ENCODE measurements around the gene MAPK6. TPM values are rescaled to one million over a fixed set of nuclear protein-coding genes. Genes with fewer than 3 reads are reported as not detected.

Gene MAPK6
- total and polyA plus RNA-seq, 2 of the 4 experiments (the other 2 are of a cell fraction): 22.6 to 60.6 TPM

DNA sequence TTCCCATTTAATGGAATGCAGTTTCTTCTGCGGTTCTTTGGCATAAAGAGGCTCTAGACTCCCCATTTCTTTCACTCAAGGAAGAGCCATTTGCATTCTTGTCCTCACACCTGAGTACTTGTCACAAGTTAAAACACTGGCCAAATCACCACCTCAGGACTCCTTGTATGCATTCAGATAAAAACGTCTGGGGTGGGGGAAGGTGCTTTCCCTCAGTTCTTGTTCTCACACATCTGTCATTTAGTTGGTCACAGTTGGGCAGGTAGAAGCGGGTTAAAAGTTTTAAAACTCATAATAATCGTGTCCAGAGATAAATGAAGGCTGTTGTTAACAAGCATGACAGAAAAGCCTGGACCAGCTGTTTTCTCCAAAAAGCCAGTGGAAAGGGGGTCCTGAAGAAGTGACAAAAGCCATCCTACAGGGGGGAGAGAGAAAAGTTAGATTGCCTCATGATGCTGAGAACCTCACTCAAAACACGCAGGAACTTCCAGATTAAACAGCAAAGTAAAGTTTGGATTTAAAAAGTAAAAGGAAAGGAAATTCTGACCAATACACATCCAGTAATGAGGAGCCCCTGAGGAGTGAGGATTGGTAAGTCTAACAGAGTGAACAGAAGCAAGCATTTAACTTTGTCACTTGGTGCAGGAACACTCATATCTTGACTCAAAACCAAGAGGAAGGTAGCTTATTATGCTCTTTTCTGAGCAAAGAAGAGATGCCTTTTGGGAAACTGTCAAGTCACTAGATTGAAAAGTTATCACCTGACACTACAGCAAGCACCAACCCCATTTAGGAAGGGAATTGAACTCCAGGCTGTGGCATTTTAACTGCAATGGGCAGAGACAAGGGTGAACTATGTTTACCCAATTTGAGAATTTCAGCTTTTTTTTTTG, 90.8 kb downstream of the MAPK6 start:
- ChIA-PET POLR2A (ENCODE audit: unreplicated experiment) (no interaction called here), CTCF (no interaction called here)
- Histone ChIP-seq H3K23ac (ENCODE audit: low read depth, low read length) (no peak overlapping the region), H3K4me2 (ENCODE audit: low read depth, low read length) (no peak overlapping the region), H4K8ac (ENCODE audit: low read depth in 2 of 2, low read length in 2 of 2) (no peak overlapping the region), H2AK9ac (replicated peaks; ENCODE audit: low read depth, low read length, poor library complexity) (no peak overlapping the region), H3K27me3 (ENCODE audit: control insufficient read depth, insufficient read depth, low read length) (peaks cover 34% of the 10 kb centered on the region), H2AK5ac (ENCODE audit: low read depth, low read length) (no peak overlapping the region), H3K36me3 (ENCODE audit: control insufficient read depth, insufficient read depth, low read length) (no peaks in the 10 kb centered on the region), H2BK5ac (ENCODE audit: low read depth, low read length, poor library complexity, severe bottlenecking) (no peak overlapping the region), H3K4me3 (ENCODE audit: insufficient read depth, low read depth, low read length) (no peak overlapping the region), H3K9me1 (ENCODE audit: insufficient read depth, low read length) (no peaks in the 10 kb centered on the region), H3K9me3 (ENCODE audit: control insufficient read depth, insufficient read depth, low read length) (no peaks in the 10 kb centered on the region), H2BK20ac (ENCODE audit: low read depth, low read length) (no peak overlapping the region), H2BK15ac (ENCODE audit: low read depth, low read length) (no peak overlapping the region), H3K18ac (ENCODE audit: low read depth, low read length) (no peak overlapping the region), H4K20me1 (ENCODE audit: insufficient read depth, low read length) (no peaks in the 10 kb centered on the region), H3K4ac (ENCODE audit: low read depth, low read length) (no peak overlapping the region), H3K79me1 (ENCODE audit: low read depth in 1 of 2, low read length in 2 of 2) (no peaks in the 10 kb centered on the region), H3K27ac (ENCODE audit: insufficient read depth, low read length) (no peak overlapping the region), H3K9ac (ENCODE audit: low read depth, low read length) (no peak overlapping the region), H2BK120ac (ENCODE audit: low read depth, low read length) (no peak overlapping the region), H4K5ac (ENCODE audit: low read depth, low read length) (no peak overlapping the region), H3K14ac (replicated peaks; ENCODE audit: low read depth, low read length) (no peak overlapping the region), H3K56ac (ENCODE audit: extremely low read depth, insufficient read depth, low read length) (no peak overlapping the region), H2AFZ (replicated peaks; ENCODE audit: low read length, poor library complexity) (no peak overlapping the region), H3K4me1 (ENCODE audit: control insufficient read depth, insufficient read depth, low read length) (peaks cover 4% of the 10 kb centered on the region; the same call in 1 of the 2 replicates), H4K91ac (ENCODE audit: insufficient read depth, low read depth, low read length) (no peak overlapping the region)
- WGBS, 2 experiments (ENCODE audit: extremely low coverage in 2 of 2, insufficient read length in 1 of 2): no CpG with 5 or more reads among the region's 5 CpGs
- BruUV-seq (replicated peaks): no TSS peak
- dilution Hi-C loops (cut with HindIII; ENCODE audit: low sequenced_read_pairs, unreplicated experiment): no loop called here
- DNase-seq (no peak), ATAC-seq (ENCODE audit: low read depth) (no peak)
- in situ Hi-C loops (cut with MboI; ENCODE audit: low sequenced_read_pairs): no loop called here
- intact Hi-C loops (cut with micrococcal nuclease): no loop called here
- TF ChIP-seq POLR2A (IDR thresholded peaks at IDR 0.05; ENCODE audit: low read depth, low read length): no peak
- no peak for TF ChIP-seq RFX5 (IDR thresholded peaks at IDR 0.05; ENCODE audit: low read depth, low read length)
- no peak for TF ChIP-seq BHLHE40 (IDR thresholded peaks at IDR 0.05; ENCODE audit: low read depth, low read length)
- TF ChIP-seq RAD21 (IDR thresholded peaks at IDR 0.05; ENCODE audit: low read length): no peak
- TF ChIP-seq NFE2L2 (IDR thresholded peaks at IDR 0.05; ENCODE audit: low read depth, low read length): no peak
- TF ChIP-seq, protein P1, sequence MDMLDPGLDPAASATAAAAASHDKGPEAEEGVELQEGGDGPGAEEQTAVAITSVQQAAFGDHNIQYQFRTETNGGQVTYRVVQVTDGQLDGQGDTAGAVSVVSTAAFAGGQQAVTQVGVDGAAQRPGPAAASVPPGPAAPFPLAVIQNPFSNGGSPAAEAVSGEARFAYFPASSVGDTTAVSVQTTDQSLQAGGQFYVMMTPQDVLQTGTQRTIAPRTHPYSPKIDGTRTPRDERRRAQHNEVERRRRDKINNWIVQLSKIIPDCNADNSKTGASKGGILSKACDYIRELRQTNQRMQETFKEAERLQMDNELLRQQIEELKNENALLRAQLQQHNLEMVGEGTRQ (IDR thresholded peaks at IDR 0.05; ENCODE audit: low read depth, low read length): no peak
- TF ChIP-seq CHD1 (IDR thresholded peaks at IDR 0.05; ENCODE audit: low read depth, low read length): no peak
- TF ChIP-seq, protein P2, sequence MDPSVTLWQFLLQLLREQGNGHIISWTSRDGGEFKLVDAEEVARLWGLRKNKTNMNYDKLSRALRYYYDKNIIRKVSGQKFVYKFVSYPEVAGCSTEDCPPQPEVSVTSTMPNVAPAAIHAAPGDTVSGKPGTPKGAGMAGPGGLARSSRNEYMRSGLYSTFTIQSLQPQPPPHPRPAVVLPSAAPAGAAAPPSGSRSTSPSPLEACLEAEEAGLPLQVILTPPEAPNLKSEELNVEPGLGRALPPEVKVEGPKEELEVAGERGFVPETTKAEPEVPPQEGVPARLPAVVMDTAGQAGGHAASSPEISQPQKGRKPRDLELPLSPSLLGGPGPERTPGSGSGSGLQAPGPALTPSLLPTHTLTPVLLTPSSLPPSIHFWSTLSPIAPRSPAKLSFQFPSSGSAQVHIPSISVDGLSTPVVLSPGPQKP (IDR thresholded peaks at IDR 0.05; ENCODE audit: borderline replicate concordance, low read depth, low read length): no peak
- TF ChIP-seq MAZ (IDR thresholded peaks at IDR 0.05; ENCODE audit: borderline replicate concordance, low read depth, low read length): no peak
- no peak for TF ChIP-seq RCOR1 (IDR thresholded peaks at IDR 0.05; ENCODE audit: insufficient replicate concordance, low read length)
- no peak for TF ChIP-seq MXI1 (IDR thresholded peaks at IDR 0.05; ENCODE audit: borderline replicate concordance, low read depth, low read length)
- no peak for TF ChIP-seq MAFK (IDR thresholded peaks at IDR 0.05; ENCODE audit: low read depth, low read length)
- no peak for TF ChIP-seq SMC3 (IDR thresholded peaks at IDR 0.05; ENCODE audit: low read depth, low read length)
- no peak for TF ChIP-seq CEBPB (IDR thresholded peaks at IDR 0.05; ENCODE audit: low read depth, low read length)
- TF ChIP-seq FOS (IDR thresholded peaks at IDR 0.05; ENCODE audit: low read depth, low read length): no peak

All from IMR-90 (cell line).